Tibial artery (tissue), 4 donors: Measurements from ENCODE around the gene LBHD2.

Experiments
- DNase-seq, 2 donors: peaks; one replicate each; pipeline ENCODE4 v3.0.0-alpha.2; 2019
- H3K27ac ChIP-seq, 2 donors: fragments of 200-600 bp; sonication (generic) in 1 of 2; 1 replicate in 1 of 2; 2 replicates in 1 of 2; pipeline ENCODE4 v1.5.1; 2018 to 2019; ENCODE audit warnings: mild to moderate bottlenecking in 1 of 2
- H3K27me3 ChIP-seq, 2 donors: fragments of 200-600 bp; sonication (generic) in 1 of 2; one replicate each; pipeline versions ENCODE4 v1.5.1 to v1.6.0; 2016 to 2019
- H3K36me3 ChIP-seq, 3 donors: fragments of 200-600 bp; sonication (generic) in 2 of 3; one replicate each; pipeline ENCODE4 v1.5.1; 2016 to 2019; ENCODE audit warnings: mild to moderate bottlenecking in 2 of 3
- H3K4me1 ChIP-seq, 4 donors: fragments of 200-600 bp; sonication (generic) in 2 of 4; 1 replicate in 3 of 4; 2 replicates in 1 of 4; pipeline ENCODE4 v1.5.1; 2016 to 2019
- H3K4me3 ChIP-seq, 2 donors: fragments of 200-600 bp; sonication (generic) in 1 of 2; 1 replicate in 1 of 2; 2 replicates in 1 of 2; pipeline ENCODE4 v1.5.1; 2018 to 2019; ENCODE audit warnings: mild to moderate bottlenecking in 2 of 2
- H3K9me3 ChIP-seq, 3 donors: fragments of 200-600 bp; sonication (generic) in 1 of 3; one replicate each; pipeline ENCODE4 v1.5.1; 2016 to 2019
- CTCF ChIP-seq, 2 experiments: fragments of 200-600 bp in 1 of 2; fragments of 450-650 bp in 1 of 2; IDR thresholded peaks; one replicate each; pipeline ENCODE4 v1.5.1; 2017 to 2019; ENCODE audit warnings: antibody characterized with exemption in 2 of 2, mild to moderate bottlenecking in 1 of 2, moderate library complexity in 1 of 2
- intact Hi-C: fragments of 100-400 bp; cut with DNase I; formaldehyde crosslinking; loops from one replicate; pipeline ENCODE4 v1.15.0; 2023; ENCODE audit warnings: low total_unique reads

LBHD2 gene

GRCh38 chr14:103126088-103126872 lies 42.3 kb downstream of the LBHD2 start:
- Histone ChIP-seq H3K4me1 (peaks cover 0 to 88% (median 39%) of the 10 kb centered on the region in 4 donors), H3K36me3 (peaks cover 0 to 9% (median 0%) of the 10 kb centered on the region in 3 donors), H3K9me3 (no peaks in the 10 kb centered on the region), H3K27ac (no peak overlapping the region), H3K27me3 (peaks cover 0 to 92% of the 10 kb centered on the region in 2 donors), H3K4me3 (peak overlapping the region; percentile 22 to 47)
- no peak for TF ChIP-seq CTCF (IDR thresholded peaks at IDR 0.05)
- intact Hi-C loops = no loop called here
- no peak for DNase-seq

GRCh38 chr14:103126873-103127304 lies 42.9 kb downstream of the LBHD2 start:
- peak in 1 of 2 experiments; percentile 30 for TF ChIP-seq CTCF (IDR thresholded peaks at IDR 0.05)
- peaks cover 0 to 86% of the 10 kb centered on the region in 2 donors for H3K27me3 ChIP-seq
- no peak for DNase-seq
- intact Hi-C loops = no loop called here
- H3K4me1 ChIP-seq = peaks cover 0 to 87% (median 36%) of the 10 kb centered on the region in 4 donors
- no peak overlapping the region for H3K27ac ChIP-seq
- H3K36me3 ChIP-seq = peaks cover 0 to 9% (median 0%) of the 10 kb centered on the region in 3 donors
- peak overlapping the region; percentile 22 to 47 for H3K4me3 ChIP-seq
- no peaks in the 10 kb centered on the region for H3K9me3 ChIP-seq

- H3K4me3 ChIP-seq = peak overlapping the region in 1 of 2 donors; percentile 47
- intact Hi-C loops = no loop called here
- peaks cover 0 to 82% of the 10 kb centered on the region in 2 donors for H3K27me3 ChIP-seq
- peaks cover 0 to 83% (median 31%) of the 10 kb centered on the region in 4 donors for H3K4me1 ChIP-seq
- no peak for TF ChIP-seq CTCF (IDR thresholded peaks at IDR 0.05)
- H3K9me3 ChIP-seq = no peaks in the 10 kb centered on the region
- peaks cover 0 to 12% (median under 1%) of the 10 kb centered on the region in 3 donors for H3K36me3 ChIP-seq
- DNase-seq = no peak
- no peak overlapping the region for H3K27ac ChIP-seq
Measured at GRCh38 chr14:103127356-103127755, 43.3 kb downstream of the LBHD2 start.

GRCh38 chr14:103127861-103128598 lies 44.0 kb downstream of the LBHD2 start:
- H3K4me3 ChIP-seq = no peak overlapping the region
- intact Hi-C loops = no loop called here
- H3K27ac ChIP-seq = no peak overlapping the region
- peaks cover 0 to 14% (median 7%) of the 10 kb centered on the region in 3 donors for H3K36me3 ChIP-seq
- H3K4me1 ChIP-seq = peaks cover 0 to 79% (median 24%) of the 10 kb centered on the region in 4 donors
- no peaks in the 10 kb centered on the region for H3K9me3 ChIP-seq
- no peak for DNase-seq
- TF ChIP-seq CTCF (IDR thresholded peaks at IDR 0.05) = no peak
- H3K27me3 ChIP-seq = peaks cover 0 to 75% of the 10 kb centered on the region in 2 donors

- DNase-seq = no peak
- peaks cover 0 to 18% (median 15%) of the 10 kb centered on the region in 3 donors for H3K36me3 ChIP-seq
- H3K4me3 ChIP-seq = no peak overlapping the region
- peaks cover 0 to 68% of the 10 kb centered on the region in 2 donors for H3K27me3 ChIP-seq
- no peak for TF ChIP-seq CTCF (IDR thresholded peaks at IDR 0.05)
- no peak overlapping the region for H3K27ac ChIP-seq
- H3K4me1 ChIP-seq = peaks cover 0 to 72% (median 18%) of the 10 kb centered on the region in 4 donors
- intact Hi-C loops = no loop called here
- H3K9me3 ChIP-seq = no peaks in the 10 kb centered on the region
Measured at GRCh38 chr14:103128631-103129300, 44.8 kb downstream of the LBHD2 start.
